NCI-H1436 treated with DMSO at 0.1 percent for 48 hours (cell line): ENCODE data around the gene ROBO1.

Source experiments
- DNase-seq: peaks from one replicate; lab custom pipeline; 2025; lab: John Stamatoyannopoulos, UW

The ROBO1 gene

GRCh38 chr3:78873641-78874040, 894.2 kb downstream of the ROBO1 start:
- DNase-seq, result no peak

GRCh38 chr3:78872195-78872594, 895.6 kb downstream of the ROBO1 start:
- no peak for DNase-seq

- no peak for DNase-seq
Observed at GRCh38 chr3:78871048-78871447, 896.8 kb downstream of the ROBO1 start.

DNA sequence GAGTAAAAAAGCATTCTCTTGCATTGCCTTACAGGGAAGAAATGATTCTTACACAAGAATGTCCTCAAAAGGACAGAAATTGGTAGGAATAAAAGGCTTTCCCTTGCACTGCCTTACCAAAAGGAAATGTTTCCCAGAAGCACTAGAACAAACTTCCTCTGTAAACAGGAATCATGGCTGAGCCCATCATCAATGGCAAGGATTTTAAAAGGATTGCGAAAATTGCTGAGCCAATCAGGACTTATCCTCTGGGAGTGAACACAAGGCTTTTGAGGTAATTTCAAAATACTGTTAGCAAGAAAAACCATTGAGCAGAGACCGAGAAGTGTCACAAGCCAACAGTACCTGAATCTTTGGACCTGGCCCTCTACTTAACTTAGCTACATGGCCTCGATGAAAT, 897.3 kb downstream of the ROBO1 start:
- DNase-seq, result no peak

- DNase-seq, result peak; percentile 84
Observed at GRCh38 chr3:78868570-78868969, 899.2 kb downstream of the ROBO1 start.

DNA sequence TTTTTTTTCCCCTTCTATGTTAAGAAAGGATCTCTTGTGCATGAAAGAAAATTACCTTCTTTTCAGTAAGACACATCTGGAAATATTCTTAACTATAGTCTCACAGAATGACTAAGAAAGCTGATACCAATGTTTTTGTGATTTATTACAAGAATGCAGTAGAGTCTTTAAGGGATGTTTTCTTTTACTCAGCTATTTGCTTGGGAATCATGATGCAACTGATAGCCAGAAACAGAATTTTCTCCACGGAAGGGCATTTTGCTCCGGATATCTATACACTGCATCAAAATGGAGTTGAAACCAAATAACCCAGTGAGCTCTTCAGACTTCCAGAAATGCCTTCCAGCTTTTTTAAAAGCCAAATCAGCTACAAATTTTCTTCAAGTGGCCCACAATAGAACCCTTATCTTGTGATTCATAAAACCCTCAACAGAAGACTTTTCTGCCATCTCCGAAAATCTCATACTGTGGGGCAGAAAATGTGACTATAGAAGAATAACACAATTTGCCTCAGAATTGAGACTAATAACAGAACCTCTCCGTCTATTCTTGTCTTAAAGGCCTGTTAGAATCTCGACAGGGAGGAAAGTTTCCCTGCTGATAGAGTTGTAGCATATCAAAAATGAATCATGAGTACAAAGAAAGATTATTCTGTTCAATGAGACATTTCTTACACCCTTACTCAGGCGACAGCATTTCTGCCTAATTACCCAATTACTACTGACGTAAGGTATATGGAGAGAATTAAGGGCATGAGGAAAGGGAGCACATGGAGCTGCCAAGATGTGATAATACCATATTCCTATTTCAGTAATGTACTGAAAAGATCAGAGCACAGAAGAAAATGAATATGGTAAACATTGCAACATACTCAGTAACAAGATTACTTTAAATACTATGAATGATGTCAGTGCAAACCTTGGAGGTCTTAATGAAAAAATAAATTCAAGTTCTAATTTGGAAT, 900.1 kb downstream of the ROBO1 start:
- no peak for DNase-seq

DNA sequence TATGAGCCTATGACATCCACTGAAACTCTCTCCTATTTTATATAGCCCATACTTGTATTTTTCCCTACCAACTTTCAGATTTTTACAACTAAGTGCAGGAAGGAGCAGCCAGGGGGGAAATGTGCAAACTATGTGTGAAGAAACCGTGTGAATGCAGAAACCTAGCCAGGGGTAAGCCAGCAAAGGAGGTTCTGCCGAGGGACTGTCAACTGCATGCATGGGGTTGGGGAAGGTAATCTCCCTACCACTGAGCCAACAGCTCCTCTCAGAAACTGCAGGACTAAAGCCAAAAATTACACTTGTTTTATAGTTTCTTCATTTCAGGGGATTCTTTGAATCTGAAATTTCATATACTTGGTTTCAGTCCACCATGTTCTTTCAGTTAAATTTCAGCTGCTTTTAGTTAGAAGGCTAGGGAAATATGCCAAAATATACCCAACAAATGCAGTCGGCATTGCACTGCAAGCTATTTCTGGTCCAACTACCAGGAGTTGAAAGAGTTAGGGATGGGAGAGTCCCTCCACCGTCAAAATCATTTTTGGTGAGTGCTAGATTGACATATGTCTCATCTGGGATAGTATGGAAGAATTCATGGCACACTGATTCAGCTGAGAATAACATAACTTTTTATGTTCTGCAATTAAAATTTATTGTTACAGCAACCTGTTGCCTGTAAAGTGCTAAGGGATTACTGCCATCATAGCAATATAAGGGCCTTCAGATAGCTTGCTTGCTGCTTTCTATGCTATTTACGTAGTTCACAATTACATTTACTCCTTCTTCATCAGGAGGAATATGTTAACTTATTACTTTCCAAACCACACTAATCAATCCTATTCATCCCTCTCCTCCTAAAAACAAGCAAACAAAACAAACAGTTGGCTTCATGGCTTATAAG, 904.2 kb downstream of the ROBO1 start:
- no peak for DNase-seq

GRCh38 chr3:78861156-78861555, 906.6 kb downstream of the ROBO1 start:
- DNase-seq, result no peak

DNA sequence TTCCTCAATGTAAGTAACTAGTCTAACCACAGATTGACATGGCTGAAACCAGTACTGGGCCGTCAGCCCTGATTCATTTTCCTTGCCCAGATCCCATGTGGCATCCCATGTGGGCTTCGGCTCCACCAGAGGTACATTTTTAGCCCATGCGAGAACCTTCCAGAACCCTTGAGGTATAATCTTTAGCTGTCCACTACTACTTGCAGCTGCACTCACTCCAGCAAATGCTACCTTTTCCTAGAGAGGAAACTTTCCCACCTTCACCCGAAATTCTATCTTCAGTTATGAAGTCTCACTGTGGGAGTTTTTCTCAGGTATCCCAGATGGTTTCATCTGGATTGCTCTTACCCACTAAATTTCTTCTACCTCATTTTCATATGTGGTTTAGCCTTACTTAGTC, 907.2 kb downstream of the ROBO1 start:
- no peak for DNase-seq

DNA sequence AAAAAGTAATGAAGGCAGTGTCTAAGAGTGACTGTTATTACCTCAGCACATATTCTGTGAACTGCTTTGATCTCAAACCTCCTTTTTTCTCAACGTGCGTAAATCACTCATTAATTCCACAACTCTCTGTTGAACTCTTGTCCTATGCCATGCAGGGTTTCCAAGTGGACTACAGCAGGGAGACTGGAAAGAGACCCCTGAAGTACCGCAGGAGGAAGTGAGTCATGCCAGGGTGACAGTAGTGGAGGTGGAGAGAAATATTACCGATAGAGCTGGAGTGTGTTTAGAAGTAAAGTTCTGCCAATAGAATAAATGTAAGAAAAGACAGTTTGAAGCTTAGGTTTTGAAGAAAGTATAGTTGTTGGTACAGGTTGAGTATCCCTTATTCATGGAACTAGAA, 908.9 kb downstream of the ROBO1 start:
- DNase-seq, result no peak

GRCh38 chr3:78858174-78858573, 909.6 kb downstream of the ROBO1 start:
- DNase-seq, result no peak

- no peak for DNase-seq
Observed at GRCh38 chr3:78857494-78858111, 910.2 kb downstream of the ROBO1 start.

DNA sequence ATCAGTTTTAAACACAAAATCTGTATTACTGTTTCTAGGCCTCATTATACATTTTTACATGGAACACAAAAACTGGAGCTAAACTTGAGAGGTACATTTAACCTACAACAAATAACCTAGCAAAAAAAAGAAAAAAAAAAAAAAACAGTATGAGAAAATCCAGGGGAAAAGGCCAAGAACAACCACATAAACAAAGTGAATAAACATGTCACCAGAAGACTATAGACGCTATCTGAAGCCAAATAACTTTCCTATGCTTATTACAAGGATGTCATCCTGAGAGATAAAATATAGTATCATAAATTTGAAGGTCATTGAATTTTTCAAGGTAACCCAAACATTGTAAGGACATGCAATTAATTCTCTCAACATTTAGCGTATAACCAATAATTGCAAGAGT, 911.6 kb downstream of the ROBO1 start:
- no peak for DNase-seq

DNA sequence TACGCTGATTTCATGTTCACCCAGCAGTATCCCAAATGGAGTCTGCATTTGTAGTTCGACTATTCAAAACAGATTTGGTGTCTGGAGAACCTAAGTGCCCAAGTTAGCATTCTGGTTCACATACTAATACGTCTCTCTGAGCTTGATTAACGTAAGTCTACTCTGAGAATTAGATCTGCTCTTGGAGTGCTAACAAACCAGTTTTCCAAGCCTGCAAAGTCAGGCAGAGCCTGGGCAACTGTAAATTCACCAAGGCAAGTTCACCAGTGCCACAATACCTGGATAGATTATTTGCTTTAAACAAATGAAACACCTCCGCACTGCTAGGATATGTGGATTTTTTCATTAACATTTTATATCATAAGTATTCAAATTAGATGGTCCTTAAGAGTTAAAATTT, 912.6 kb downstream of the ROBO1 start:
- DNase-seq, result no peak

GRCh38 chr3:78848392-78849288, 919.2 kb downstream of the ROBO1 start:
- DNase-seq, result no peak

DNA sequence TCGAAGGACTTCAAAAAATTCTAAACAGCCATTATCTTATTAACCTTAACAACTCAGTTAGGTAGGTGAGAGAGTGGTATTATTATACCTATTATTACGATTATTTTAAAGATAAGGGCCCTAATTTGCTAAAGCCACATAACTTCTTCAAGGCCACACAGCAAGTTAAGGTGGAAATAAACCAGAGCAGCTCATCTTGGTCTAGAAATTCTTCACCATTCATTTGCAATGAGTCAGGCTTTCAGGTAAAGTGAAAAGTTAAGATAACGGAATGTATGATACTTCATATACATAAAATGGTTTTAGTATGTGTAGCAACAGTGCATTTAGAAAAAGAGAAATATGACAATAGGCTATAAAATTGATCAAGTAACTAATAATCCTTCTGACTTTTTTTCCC, 920.2 kb downstream of the ROBO1 start:
- DNase-seq, result no peak

DNA sequence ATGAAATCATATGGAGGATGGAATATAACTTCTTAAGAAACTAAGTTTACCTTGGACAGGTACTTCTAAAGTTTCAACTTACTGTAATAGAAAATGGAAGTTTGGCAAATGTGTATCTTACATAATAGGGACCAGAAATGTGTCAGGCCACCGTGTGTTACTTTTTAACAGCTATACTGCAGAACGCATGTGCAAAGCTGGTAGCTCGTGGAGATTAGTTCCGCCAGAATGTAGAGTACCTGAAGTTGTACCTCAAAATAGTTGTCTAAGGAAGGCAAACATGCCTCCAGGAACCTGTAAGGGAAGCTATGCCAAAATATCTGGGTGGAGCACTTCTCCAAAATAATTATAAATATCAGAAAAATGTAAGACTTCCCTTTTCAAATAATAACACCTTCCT, 920.6 kb downstream of the ROBO1 start:
- DNase-seq, result no peak

GRCh38 chr3:78846718-78847117, 921.1 kb downstream of the ROBO1 start:
- DNase-seq, result no peak

- DNase-seq, result no peak
Observed at GRCh38 chr3:78845605-78846004, 922.2 kb downstream of the ROBO1 start.

GRCh38 chr3:78844307-78844706, 923.5 kb downstream of the ROBO1 start:
- DNase-seq, result no peak

DNA sequence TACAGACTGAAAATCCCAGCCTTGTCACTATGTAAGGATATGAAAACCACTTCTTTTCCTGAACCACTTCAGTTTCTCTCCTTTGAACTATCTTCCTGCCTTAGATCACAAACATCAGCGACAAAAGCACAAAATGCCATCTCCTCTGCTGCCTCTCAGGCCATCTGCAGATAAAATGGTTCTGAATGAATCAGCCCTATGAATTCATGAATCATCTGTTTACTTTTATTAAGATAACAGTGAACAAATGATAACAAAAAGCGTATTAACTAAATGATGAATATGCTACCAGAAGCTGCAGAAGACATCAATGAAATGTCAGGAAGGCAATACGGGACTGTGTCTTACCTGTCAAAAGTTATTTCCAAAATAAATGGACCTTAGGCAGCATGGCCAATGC, 928.1 kb downstream of the ROBO1 start:
- DNase-seq, result no peak
